Muscle layer of duodenum (tissue), 2 donors: ENCODE results near the gene KIAA0513.

Experiments used
- H3K27ac ChIP-seq: one replicate; pipeline ENCODE4 v1.7.0; 2013; ENCODE audit warnings: mild to moderate bottlenecking, low read length
- H3K27me3 ChIP-seq: one replicate; pipeline ENCODE4 v1.7.0; 2013; ENCODE audit warnings: low read depth, mild to moderate bottlenecking, control low read depth, low read length
- H3K36me3 ChIP-seq, 2 donors: one replicate each; pipeline ENCODE4 v1.7.0; 2013; ENCODE audit warnings: low read length in 2 of 2, control low read depth in 1 of 2, mild to moderate bottlenecking in 1 of 2; ENCODE audit not compliant: insufficient read depth in 2 of 2, control insufficient read depth in 1 of 2
- H3K4me1 ChIP-seq, 2 donors: one replicate each; pipeline ENCODE4 v1.7.0; 2013; ENCODE audit warnings: low read length in 2 of 2, mild to moderate bottlenecking in 2 of 2, control low read depth in 1 of 2, moderate library complexity in 1 of 2; ENCODE audit not compliant: insufficient read depth in 2 of 2, control insufficient read depth in 1 of 2
- H3K4me3 ChIP-seq, 2 donors: one replicate each; pipeline ENCODE4 v1.7.0; 2013; ENCODE audit warnings: low read length in 2 of 2, low read depth in 1 of 2, mild to moderate bottlenecking in 1 of 2
- H3K9me3 ChIP-seq, 2 donors: one replicate each; pipeline ENCODE4 v1.7.0; 2013; ENCODE audit warnings: low read length in 2 of 2, control low read depth in 1 of 2, mild to moderate bottlenecking in 1 of 2; ENCODE audit not compliant: control insufficient read depth in 1 of 2
- donor health status: healthy.

Gene KIAA0513

DNA sequence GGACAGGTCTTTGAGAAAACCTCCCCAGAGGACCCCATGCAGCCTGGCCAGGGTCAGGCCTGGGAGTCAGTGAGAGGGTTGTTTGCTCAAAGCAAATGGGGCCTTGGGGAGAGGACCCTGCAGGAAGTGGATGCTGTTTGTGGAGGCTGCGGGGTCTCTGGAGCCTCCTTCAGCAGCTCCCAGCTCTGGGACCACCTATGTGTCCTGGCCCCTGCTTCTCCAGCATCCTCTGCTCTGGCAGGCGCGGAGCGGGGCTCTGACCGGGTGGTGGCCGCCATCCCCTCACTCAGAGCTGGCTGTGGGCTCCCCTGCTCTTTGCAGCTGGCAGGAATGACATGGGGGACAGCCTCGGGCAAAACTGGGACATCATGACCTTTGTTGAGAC is 114.5 kb downstream of the KIAA0513 start:
- peaks cover 5 to 22% of the 10 kb centered on the region in 2 donors for H3K4me1 ChIP-seq
- H3K27me3 ChIP-seq = no peaks in the 10 kb centered on the region
- H3K36me3 ChIP-seq = no peaks in the 10 kb centered on the region
- no peaks in the 10 kb centered on the region for H3K9me3 ChIP-seq
- no peak overlapping the region for H3K27ac ChIP-seq
- no peak overlapping the region for H3K4me3 ChIP-seq

GRCh38 chr16:85142771-85143211 is 115.2 kb downstream of the KIAA0513 start:
- Histone ChIP-seq H3K9me3 (no peaks in the 10 kb centered on the region), H3K27me3 (no peaks in the 10 kb centered on the region), H3K4me3 (no peak overlapping the region), H3K27ac (no peak overlapping the region), H3K36me3 (no peaks in the 10 kb centered on the region), H3K4me1 (peaks cover 1 to 17% of the 10 kb centered on the region in 2 donors)
